H1 (cell line): Measurements from ENCODE around the gene TRDN. TPM values are rescaled to one million over a fixed set of nuclear protein-coding genes. Genes with fewer than 3 reads are reported as not detected.

Source experiments
- CBX5 ChIP-seq: fragments of 300-800, 300-1000 bp; sonication (generic); IDR thresholded peaks from 2 replicates; pipeline ENCODE4 v1.7.1; 2016; ENCODE audit warnings: antibody characterized with exemption, low read length, low read depth
- TCF12 ChIP-seq: IDR thresholded peaks from 2 replicates; pipeline ENCODE4 v1.6.1; 2011; ENCODE audit warnings: low read depth, mild to moderate bottlenecking, low read length
- polyA plus RNA-seq, 7 experiments: library from polyadenylated mRNA; depleted of rRNA in 3 of 7; stranded (reverse) in 5 of 7; unstranded in 2 of 7; fragments of >200 nt in 5 of 7; fragments of 200-250 nt in 2 of 7; gene quantifications; 1 replicate in 5 of 7; 2 replicates in 1 of 7; 4 replicates in 1 of 7; pipeline versions ENCODE4 v1.2.1 to v1.2.3, GENCODE V29; 2011 to 2013; ENCODE audit warnings: missing spikeins in 2 of 7, mixed read lengths in 2 of 7
- total RNA-seq: library from RNA; stranded (reverse); fragmentation: NEBNext Ultra II Directional; extraction: Animal tissue kit (Norgen Biotek cat#: 25700); gene quantifications from 2 replicates; pipeline ENCODE4 v1.2.1, GENCODE V29; 2021
- TF ChIP-seq, protein P1 (sequence below): IDR thresholded peaks from 2 replicates; pipeline ENCODE4 v1.6.1; 2011; ENCODE audit warnings: low read depth, mild to moderate bottlenecking, low read length; ENCODE audit not compliant: insufficient read depth

The TRDN gene
- total and polyA plus RNA-seq, 2 of the 8 experiments (the other 6 are each of a cell fraction or from before 2014, with no cell fraction given), result 1.6 to 41.6 TPM

DNA sequence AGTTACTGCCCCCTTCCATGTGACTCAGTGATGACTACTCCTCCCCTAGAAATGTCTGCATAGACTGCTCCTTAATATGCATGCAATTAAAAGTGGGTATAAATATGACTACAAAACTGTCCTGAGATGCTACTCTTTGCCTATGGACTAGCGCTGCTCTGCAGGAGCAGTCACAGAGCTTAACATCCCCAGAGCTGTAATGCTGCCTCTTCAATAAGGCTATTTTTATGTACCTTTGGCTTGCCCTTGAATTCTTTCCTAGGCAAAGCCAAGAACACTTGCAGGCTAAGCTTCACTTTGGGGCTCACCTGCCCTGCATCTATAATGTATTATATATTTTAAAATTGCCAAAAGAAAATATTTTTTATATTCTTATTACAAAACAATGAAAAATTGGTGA, 341.6 kb downstream of the TRDN start (continued):
- TF ChIP-seq CBX5, result no peak
- TF ChIP-seq, protein P1, sequence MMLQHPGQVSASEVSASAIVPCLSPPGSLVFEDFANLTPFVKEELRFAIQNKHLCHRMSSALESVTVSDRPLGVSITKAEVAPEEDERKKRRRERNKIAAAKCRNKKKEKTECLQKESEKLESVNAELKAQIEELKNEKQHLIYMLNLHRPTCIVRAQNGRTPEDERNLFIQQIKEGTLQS, result no peak
- TF ChIP-seq TCF12, result no peak
